A673 (cell line): ENCODE measurements around the gene STK10. TPM values are rescaled to one million over a fixed set of nuclear protein-coding genes. Genes with fewer than 3 reads are reported as not detected.
A peak's percentile ranks its signal among the peaks of the same experiment; 100 is the strongest.

ENCODE experiments used
- BruUV-seq: library from RNA; stranded (reverse); fragments of 400-500 nt; replicated peaks from 2 replicates; lab custom pipeline; 2021; lab: Mats Ljungman, UMichigan
- CTCF ChIA-PET: fragments of 300-600 bp; sonication (Branson Sonifier 250); formaldehyde crosslinking; loops from one replicate; lab custom pipeline; 2022; ENCODE audit warnings: antibody characterized with exemption; lab: Charles Lee
- POLR2A ChIA-PET: fragments of 300-600 bp; sonication (Branson Sonifier 250); formaldehyde crosslinking; loops from one replicate; lab custom pipeline; 2022; ENCODE audit warnings: antibody characterized with exemption; ENCODE audit not compliant: low non-redundant PET; lab: Charles Lee
- DNase-seq: peaks from one replicate; pipeline ENCODE4 v3.0.0-alpha.2; 2015; ENCODE audit warnings: low spot score
- H3K27ac ChIP-seq: fragments of 200-600 bp; sonication (generic); 2 replicates; pipeline ENCODE4 v1.5.1; 2016; ENCODE audit warnings: mixed run types, low read depth, mild to moderate bottlenecking, mixed read lengths, antibody characterized with exemption, low read length; ENCODE audit not compliant: poor library complexity, severe bottlenecking
- H3K27me3 ChIP-seq: fragments of 200-600 bp; sonication (generic); replicated peaks from 2 replicates; pipeline ENCODE4 v1.6.1; 2017; ENCODE audit warnings: mixed run types, low read depth, mild to moderate bottlenecking, mixed read lengths, antibody characterized with exemption, low read length; ENCODE audit not compliant: insufficient read depth, poor library complexity
- H3K36me3 ChIP-seq: fragments of 200-600 bp; sonication (generic); 2 replicates; pipeline ENCODE4 v1.6.1; 2016; ENCODE audit warnings: mixed run types, mild to moderate bottlenecking, mixed read lengths, antibody characterized with exemption, low read length; ENCODE audit not compliant: insufficient read depth, poor library complexity, severe bottlenecking
- H3K4me1 ChIP-seq: fragments of 200-600 bp; sonication (generic); 2 replicates; pipeline ENCODE4 v1.6.1; 2017; ENCODE audit warnings: mixed run types, mild to moderate bottlenecking, mixed read lengths, antibody characterized with exemption, low read length; ENCODE audit not compliant: insufficient read depth, poor library complexity, severe bottlenecking
- H3K4me3 ChIP-seq: fragments of 200-600 bp; sonication (generic); 2 replicates; pipeline ENCODE4 v1.5.1; 2016; ENCODE audit warnings: low read depth, mixed run types, mild to moderate bottlenecking, mixed read lengths, low read length; ENCODE audit not compliant: poor library complexity, severe bottlenecking
- H3K9me3 ChIP-seq: fragments of 200-600 bp; sonication (generic); 2 replicates; pipeline ENCODE4 v1.6.1; 2016; ENCODE audit warnings: mixed run types, low read depth, mild to moderate bottlenecking, mixed read lengths, antibody characterized with exemption, low read length; ENCODE audit not compliant: poor library complexity, severe bottlenecking
- CTCF ChIP-seq: fragments of 300-800, 200-600 bp; sonication (generic); conservative IDR thresholded peaks from 2 replicates; pipeline ENCODE4 v1.5.1; 2017; ENCODE audit warnings: low read depth, mild to moderate bottlenecking, antibody characterized with exemption, low read length, moderate library complexity, mixed read lengths
- EZH2 ChIP-seq: fragments of 200-600 bp; sonication (generic); IDR thresholded peaks from 2 replicates; pipeline ENCODE4 v1.6.1; 2017; ENCODE audit warnings: borderline replicate concordance, low read depth, mild to moderate bottlenecking, mixed read lengths, antibody characterized with exemption, low read length; ENCODE audit not compliant: poor library complexity, severe bottlenecking
- intact Hi-C: fragments of 100-400 bp; cut with micrococcal nuclease; formaldehyde crosslinking; loops from one replicate; pipeline ENCODE4 v1.10.0; 2022; ENCODE audit not compliant: unreplicated experiment
- total RNA-seq: library from RNA; stranded (reverse); gene quantifications from 2 replicates; pipeline ENCODE4 v1.2.3, GENCODE V29; 2021

The STK10 gene
- total RNA-seq, 1 experiment from 2014 or later = 3.8 TPM

- DNase-seq = no peak
- Histone ChIP-seq H3K27ac (no peak overlapping the region), H3K4me1 (no peaks in the 10 kb centered on the region), H3K4me3 (no peak overlapping the region), H3K9me3 (no peaks in the 10 kb centered on the region), H3K36me3 (no peaks in the 10 kb centered on the region), H3K27me3 (no peaks in the 10 kb centered on the region)
- intact Hi-C loops = no loop called here
- POLR2A ChIA-PET = no interaction called here
- no peak for TF ChIP-seq CTCF
- no TSS peak for BruUV-seq
- CTCF ChIA-PET = no interaction called here
Measured at GRCh38 chr5:172063463-172064235, 124.4 kb downstream of the STK10 start.

DNA sequence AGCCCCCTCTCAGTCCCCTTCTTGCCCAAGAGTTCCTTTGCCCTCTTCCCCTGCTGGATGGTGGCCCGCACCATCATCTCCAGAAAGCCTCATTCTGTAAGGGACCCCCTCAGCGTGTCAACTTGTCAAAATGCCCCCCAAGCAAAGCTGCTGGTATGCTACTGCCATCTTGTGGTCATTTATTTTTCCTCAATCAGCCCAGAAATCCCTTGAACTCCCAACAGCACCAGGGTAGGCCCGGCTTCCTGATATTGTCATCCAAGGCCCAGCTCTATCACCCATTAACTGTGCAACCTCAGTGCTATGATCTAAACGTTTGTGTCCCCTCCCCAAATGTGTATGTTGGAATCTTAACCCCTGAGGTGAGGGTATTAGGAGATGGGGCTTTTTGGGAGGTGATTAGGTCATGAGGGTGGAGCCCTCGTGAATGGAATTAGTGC lies 128.3 kb downstream of the STK10 start:
- DNase-seq = peak; percentile 41
- Histone ChIP-seq H3K27me3 (no peaks in the 10 kb centered on the region), H3K36me3 (no peaks in the 10 kb centered on the region), H3K4me3 (no peak overlapping the region), H3K9me3 (no peaks in the 10 kb centered on the region), H3K4me1 (no peaks in the 10 kb centered on the region), H3K27ac (no peak overlapping the region)
- TF ChIP-seq EZH2 = no peak
- TF ChIP-seq CTCF = peak; percentile 66
- POLR2A ChIA-PET = no interaction called here
- BruUV-seq = no TSS peak
- intact Hi-C loops = loop anchor here (1.0 kb wide), 1 partner anchor 147 kb away; no protein-coding TSS in a partner anchor
- CTCF ChIA-PET = interaction anchor here (0.5 to 1.7 kb wide), 12 partner anchors 12 to 641 kb away, joined by 3 to 17 read pairs (median 4); partner anchors contain the start of gene FGF18

- Histone ChIP-seq H3K9me3 (no peaks in the 10 kb centered on the region), H3K27me3 (no peaks in the 10 kb centered on the region), H3K36me3 (no peaks in the 10 kb centered on the region), H3K4me1 (no peaks in the 10 kb centered on the region), H3K4me3 (no peak overlapping the region), H3K27ac (no peak overlapping the region)
- BruUV-seq = no TSS peak
- ChIA-PET POLR2A (no interaction called here), CTCF (no interaction called here)
- TF ChIP-seq CTCF (no peak), EZH2 (no peak)
- DNase-seq = no peak
- intact Hi-C loops = no loop called here
Measured at GRCh38 chr5:172058088-172058487, 129.9 kb downstream of the STK10 start.
